Muscle layer of colon (tissue), 2 donors: ENCODE data around the gene RHOXF1.
"Not testable (repeated sequence)": the region's sequence is repeated elsewhere in the genome, so short reads cannot be mapped to it uniquely, and the experiment has no call there.

Source experiments
- H3K27ac ChIP-seq: one replicate; pipeline ENCODE4 v1.7.0; 2013; ENCODE audit warnings: low read depth, mild to moderate bottlenecking, low read length, moderate library complexity
- H3K27me3 ChIP-seq, 2 donors: one replicate each; pipeline ENCODE4 v1.7.0; 2013; ENCODE audit warnings: low read length in 2 of 2, mild to moderate bottlenecking in 2 of 2; ENCODE audit not compliant: insufficient read depth in 2 of 2, control insufficient read depth in 1 of 2
- H3K36me3 ChIP-seq: one replicate; pipeline ENCODE4 v1.7.0; 2013; ENCODE audit warnings: mild to moderate bottlenecking, low read length; ENCODE audit not compliant: insufficient read depth
- H3K4me1 ChIP-seq: one replicate; pipeline ENCODE4 v1.7.0; 2013; ENCODE audit warnings: mild to moderate bottlenecking, low read length; ENCODE audit not compliant: insufficient read depth
- H3K4me3 ChIP-seq, 2 donors: one replicate each; pipeline ENCODE4 v1.7.0; 2013; ENCODE audit warnings: low read length in 2 of 2, low read depth in 1 of 2, mild to moderate bottlenecking in 1 of 2, moderate library complexity in 1 of 2
- H3K9ac ChIP-seq: one replicate; pipeline ENCODE4 v1.7.0; 2013; ENCODE audit warnings: low read length
- H3K9me3 ChIP-seq: one replicate; pipeline ENCODE4 v1.7.0; 2013; ENCODE audit warnings: mild to moderate bottlenecking, low read length
- donor health status: abdominal sarcoma.
- donor health status: Adenocarcinoma of cecum.

Gene RHOXF1, protein sequence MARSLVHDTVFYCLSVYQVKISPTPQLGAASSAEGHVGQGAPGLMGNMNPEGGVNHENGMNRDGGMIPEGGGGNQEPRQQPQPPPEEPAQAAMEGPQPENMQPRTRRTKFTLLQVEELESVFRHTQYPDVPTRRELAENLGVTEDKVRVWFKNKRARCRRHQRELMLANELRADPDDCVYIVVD

DNA sequence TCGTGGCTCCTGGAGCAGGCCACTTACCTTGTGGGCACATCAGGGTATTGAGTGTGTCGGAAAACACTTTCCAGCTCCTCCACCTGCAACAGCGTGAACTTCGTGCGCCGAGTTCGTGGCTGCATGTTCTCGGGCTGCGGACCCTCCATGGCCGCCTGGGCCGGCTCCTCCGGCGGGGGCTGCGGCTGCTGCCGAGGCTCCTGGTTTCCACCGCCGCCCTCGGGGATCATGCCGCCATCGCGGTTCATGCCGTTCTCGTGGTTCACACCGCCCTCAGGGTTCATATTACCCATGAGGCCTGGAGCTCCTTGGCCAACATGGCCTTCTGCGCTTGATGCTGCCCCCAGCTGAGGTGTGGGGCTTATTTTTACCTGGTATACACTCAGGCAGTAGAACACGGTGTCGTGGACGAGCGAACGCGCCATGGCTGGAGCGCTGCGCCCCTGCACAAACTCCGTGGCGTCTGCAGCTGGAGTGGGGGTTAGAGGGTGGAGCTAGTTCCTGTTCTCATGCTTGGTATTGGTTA, at the start of gene RHOXF1:
Gene RHOXF1 (minus strand): TSS at position 476 of the 526 bp plus-strand sequence. CDS start 51 bp downstream, at position 425.
- Histone ChIP-seq H3K27ac (no peak within 1 kb of the TSS), H3K9me3 (no peaks in the 10 kb centered on the region), H3K9ac (no peak within 1 kb of the TSS), H3K4me1 (no peaks in the 10 kb centered on the region), H3K4me3 (no peak within 1 kb of the TSS), H3K27me3 (no peaks in the 10 kb centered on the region), H3K36me3 (no peaks in the 10 kb centered on the region)

DNA sequence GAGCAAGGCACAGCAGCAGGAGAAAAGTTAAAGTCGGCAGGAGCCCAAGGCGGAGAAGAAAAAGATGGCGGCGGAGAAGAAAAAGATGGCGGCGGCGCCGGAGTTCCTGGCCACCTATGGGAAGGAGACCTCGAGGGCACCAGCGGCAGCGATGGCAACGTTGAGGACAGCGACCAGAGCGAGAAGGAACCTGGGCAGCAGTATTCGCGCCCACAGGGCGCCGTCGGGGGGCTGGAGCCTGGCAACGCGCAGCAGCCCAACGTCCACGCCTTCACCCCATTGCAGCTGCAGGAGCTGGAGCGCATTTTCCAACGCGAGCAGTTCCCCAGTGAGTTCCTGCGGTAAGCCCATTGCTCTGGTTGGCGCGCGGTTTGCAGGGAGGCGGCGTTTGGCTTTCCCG, 43.4 kb upstream of the RHOXF1 start:
- not testable (repeated sequence) for H3K9me3 ChIP-seq, H3K4me3 ChIP-seq, H3K4me1 ChIP-seq, H3K27me3 ChIP-seq, H3K27ac ChIP-seq, H3K36me3 ChIP-seq, H3K9ac ChIP-seq

DNA sequence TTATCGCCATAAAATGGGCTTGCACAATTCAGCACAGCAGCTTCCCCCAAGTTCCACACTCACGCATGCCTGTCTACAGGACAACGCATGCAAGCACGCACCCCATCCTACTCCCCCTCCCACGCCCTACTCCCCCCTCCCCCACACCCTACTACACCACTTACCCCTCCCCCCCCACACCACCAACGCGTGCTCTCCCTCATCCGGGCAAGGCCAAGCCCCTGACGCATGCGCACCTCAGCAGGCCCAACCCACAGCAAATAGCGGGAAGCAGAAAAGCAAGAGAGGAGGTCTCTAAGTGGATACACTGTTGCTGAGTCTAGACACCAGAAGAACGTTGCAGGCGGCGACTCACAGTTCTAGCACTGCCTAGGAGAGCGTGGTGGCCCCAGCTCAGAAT, 42.6 kb upstream of the RHOXF1 start, which contains the start of gene RHOXF2:
Gene RHOXF2 (plus strand): TSS at position 301 of the 400 bp plus-strand sequence. CDS start 138 bp downstream, outside the sequence.
- H3K9ac ChIP-seq: not testable (repeated sequence)

DNA sequence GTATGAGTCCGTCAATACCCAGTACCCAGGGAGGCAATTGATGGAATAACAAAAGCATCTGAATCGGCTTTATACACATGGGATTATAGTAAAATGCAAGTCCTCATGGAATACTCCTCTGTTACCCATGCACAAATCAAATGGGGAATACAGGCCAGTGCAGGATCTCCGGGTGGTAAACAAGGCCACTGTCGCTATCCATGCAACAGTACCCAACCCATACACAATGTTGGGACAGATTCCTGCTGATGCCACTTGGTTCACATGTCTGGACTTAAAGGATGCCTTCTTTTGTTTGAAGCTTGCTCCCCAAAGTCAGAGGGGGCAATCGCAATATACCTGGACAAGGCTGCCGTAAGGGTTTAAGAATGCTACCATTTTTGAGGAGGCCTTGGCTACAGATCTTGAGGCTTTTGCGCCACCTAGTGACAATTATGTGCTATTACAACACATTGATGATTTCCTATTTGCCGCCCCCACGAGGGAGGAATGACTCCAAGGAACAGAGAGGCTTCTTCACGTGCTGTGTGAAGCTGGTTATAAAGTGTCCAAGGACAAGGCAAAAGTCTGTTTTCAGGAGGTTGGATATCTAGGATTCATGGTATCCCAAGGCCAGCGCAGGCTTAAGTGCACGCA, 34.5 kb upstream of the RHOXF1 start:
- H3K27me3 ChIP-seq, H3K36me3 ChIP-seq, H3K9ac ChIP-seq, H3K4me1 ChIP-seq, H3K27ac ChIP-seq, H3K4me3 ChIP-seq, H3K9me3 ChIP-seq: not testable (repeated sequence)

More for the DNA sequence above, 42.6 kb upstream of the RHOXF1 start, which contains the start of gene RHOXF2:
- not testable (repeated sequence) for H3K4me1 ChIP-seq, H3K36me3 ChIP-seq, H3K4me3 ChIP-seq, H3K27me3 ChIP-seq, H3K9me3 ChIP-seq, H3K27ac ChIP-seq

DNA sequence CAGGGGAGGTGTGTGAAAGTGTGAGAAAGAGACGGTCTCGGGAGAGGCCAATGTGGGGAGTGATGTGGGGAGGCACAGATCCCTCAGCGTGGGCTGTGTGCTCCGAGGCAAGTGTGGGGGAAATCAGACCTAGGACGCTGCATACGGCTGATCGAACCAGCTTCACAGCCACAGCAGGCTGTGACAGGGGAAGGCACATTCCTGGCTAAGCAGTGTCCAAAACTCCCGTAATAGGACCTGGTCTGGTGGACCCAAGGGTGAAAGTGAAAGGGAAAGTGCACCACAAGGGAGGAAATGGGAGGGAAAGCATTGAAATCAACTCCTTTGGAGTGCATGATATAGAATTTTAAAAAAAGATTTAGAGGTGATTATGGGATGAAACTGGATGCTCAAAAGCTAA, 31.8 kb upstream of the RHOXF1 start:
- peaks cover 6% of the 10 kb centered on the region for H3K4me1 ChIP-seq
- H3K9me3 ChIP-seq: no peaks in the 10 kb centered on the region
- no peaks in the 10 kb centered on the region for H3K36me3 ChIP-seq
- no peak overlapping the region for H3K4me3 ChIP-seq
- H3K27ac ChIP-seq: no peak overlapping the region
- H3K27me3 ChIP-seq: peaks cover 0 to 5% of the 10 kb centered on the region in 2 donors
- no peak overlapping the region for H3K9ac ChIP-seq

DNA sequence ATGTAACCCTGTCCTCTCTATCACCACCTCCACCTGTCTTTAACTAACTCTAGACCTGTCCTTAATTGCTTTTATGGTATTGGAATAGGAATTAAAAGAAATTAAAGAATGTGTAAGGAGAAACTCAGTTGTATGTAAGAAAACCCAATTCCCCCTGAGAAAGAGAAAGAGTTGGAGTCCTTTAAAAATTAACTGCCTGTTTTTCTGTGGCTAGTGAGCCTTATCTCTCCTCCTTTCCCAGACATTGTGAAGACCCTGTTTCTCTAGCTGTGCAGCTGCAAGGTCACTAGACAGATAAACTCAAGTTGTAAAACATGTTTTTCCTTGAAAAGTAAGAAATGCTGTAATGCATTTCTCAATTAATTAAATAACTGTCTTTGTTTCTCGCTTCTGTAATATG, 30.6 kb upstream of the RHOXF1 start:
- H3K27me3 ChIP-seq, H3K4me1 ChIP-seq, H3K9ac ChIP-seq, H3K4me3 ChIP-seq, H3K9me3 ChIP-seq, H3K36me3 ChIP-seq, H3K27ac ChIP-seq: not testable (repeated sequence)

DNA sequence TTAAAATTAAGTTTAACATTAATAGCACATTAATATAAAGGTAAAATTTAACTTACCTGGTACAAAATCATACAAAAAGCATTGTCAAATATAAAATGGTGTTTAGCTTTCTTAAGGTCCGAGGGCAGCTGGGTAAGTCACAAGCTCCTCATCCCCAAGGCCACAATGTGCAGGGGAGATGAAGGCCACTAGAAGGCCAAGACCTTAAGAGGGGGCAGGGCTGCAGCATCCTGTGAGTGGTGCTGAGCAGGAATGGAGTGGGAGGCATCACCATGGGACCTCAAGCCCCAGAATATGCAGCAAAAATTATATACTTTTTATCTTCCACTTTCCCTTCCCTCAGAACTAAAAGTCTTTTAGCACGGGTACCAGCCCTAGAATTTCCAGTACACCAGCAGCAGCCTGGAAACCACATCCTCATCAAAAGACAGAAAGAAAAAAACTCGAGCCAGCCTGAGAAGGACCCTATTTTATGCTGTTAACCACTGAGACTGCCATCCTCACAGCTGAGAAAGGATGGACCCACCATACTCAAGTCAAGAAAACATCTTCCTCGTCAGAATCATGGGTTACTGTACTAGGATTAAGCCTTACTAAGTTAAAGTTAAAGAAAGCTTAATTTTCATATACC, 29.7 kb upstream of the RHOXF1 start:
- Histone ChIP-seq H3K36me3 (no peaks in the 10 kb centered on the region), H3K27me3 (peaks cover 0 to 5% of the 10 kb centered on the region in 2 donors), H3K9me3 (no peaks in the 10 kb centered on the region), H3K27ac (no peak overlapping the region), H3K9ac (no peak overlapping the region), H3K4me1 (peaks cover 6% of the 10 kb centered on the region), H3K4me3 (no peak overlapping the region)

DNA sequence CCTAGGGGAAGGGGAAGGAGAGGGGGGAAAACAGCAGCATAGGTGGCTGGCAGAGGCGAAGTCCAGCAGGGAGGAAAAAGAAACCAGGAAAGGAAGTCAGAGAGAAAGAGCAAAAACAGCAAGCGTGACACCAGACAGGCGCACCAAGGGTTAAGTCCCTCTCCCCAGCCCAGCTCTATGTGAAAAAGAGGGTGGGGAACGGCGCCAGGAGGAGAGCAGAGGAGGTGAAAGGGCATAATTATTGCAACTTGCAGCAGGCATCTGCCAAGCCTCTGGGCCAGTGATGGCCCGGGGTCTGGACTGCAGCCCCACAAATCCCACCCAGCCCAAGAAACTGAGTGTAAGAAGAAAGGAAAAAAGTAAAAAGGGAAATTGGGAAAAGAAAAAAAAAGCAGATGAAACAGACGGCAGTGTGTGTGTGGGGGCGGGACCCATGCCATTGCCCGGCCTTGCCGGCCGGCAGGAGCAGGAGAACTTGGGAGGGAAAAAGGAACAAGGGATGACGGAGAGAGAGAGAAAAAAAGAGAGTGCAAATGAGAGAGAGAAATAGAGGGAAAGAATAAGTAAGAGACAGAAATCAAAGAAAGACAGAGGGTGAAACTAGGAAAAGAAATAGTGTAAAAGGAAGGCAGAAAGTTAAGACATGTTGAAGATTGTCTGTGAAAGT, 28.6 kb upstream of the RHOXF1 start:
- Histone ChIP-seq H3K4me3 (peak overlapping the region; percentile 8 to 22), H3K27ac (no peak overlapping the region), H3K9me3 (no peaks in the 10 kb centered on the region), H3K4me1 (peaks cover 6% of the 10 kb centered on the region), H3K27me3 (peaks cover 4 to 5% of the 10 kb centered on the region in 2 donors), H3K36me3 (no peaks in the 10 kb centered on the region), H3K9ac (no peak overlapping the region)

DNA sequence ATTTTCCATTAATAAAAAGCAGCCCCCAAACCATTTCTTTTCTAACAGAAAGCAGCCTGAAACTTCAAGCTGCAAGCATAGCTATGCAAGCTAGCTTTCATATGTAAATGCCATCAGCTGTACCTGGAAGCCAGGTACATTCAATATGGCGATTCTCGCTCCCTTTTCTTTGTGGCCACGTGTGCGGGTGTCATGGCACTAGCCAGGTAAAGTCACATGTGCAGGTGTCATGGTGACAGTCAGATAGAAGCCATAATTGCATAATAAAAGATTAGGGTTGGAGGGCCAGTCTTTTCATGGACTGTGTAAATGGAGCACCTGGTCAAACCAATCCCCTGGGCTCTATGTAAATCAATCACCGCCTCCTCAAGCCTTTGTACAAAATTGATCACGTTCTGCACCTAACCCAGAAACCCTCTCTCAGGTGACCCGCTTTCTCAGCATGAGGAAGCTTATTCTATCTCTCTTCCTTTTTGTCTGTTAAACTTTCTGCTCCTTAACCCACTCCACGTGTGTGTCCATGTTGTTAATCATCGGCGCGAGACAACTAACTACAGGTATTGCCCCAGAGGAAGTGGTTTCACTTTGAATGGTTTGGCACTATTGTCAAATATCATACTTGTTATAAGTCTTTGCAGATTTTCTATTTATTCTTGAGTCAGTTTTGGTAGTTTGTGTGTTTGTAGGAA, 24.7 kb upstream of the RHOXF1 start:
- Histone ChIP-seq H3K9me3 (no peaks in the 10 kb centered on the region), H3K27me3 (peaks cover 4 to 5% of the 10 kb centered on the region in 2 donors), H3K4me1 (no peaks in the 10 kb centered on the region), H3K4me3 (no peak overlapping the region), H3K36me3 (no peaks in the 10 kb centered on the region), H3K9ac (no peak overlapping the region), H3K27ac (no peak overlapping the region)

DNA sequence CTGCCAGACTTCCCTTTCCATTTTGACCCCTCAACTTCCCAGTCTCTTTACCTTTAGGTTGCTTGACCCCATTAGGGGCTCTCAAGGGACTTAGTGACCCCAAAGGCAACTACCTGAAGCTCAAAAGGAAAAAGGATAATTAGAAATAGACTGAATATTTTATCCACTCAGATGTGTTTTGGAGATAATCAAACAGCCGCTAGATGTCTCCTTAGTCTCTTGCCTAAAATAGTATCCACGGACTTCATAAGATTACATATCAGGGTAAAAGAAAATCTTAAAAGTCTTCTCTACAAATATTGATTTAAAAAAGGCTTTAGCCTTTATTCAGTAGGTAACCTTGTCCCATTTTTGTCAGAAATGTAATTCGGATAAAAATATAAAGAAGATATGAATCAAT, 21.7 kb upstream of the RHOXF1 start:
- peaks cover 0 to 4% of the 10 kb centered on the region in 2 donors for H3K27me3 ChIP-seq
- no peak overlapping the region for H3K27ac ChIP-seq
- no peaks in the 10 kb centered on the region for H3K9me3 ChIP-seq
- H3K36me3 ChIP-seq: no peaks in the 10 kb centered on the region
- no peak overlapping the region for H3K4me3 ChIP-seq
- no peaks in the 10 kb centered on the region for H3K4me1 ChIP-seq
- H3K9ac ChIP-seq: no peak overlapping the region

DNA sequence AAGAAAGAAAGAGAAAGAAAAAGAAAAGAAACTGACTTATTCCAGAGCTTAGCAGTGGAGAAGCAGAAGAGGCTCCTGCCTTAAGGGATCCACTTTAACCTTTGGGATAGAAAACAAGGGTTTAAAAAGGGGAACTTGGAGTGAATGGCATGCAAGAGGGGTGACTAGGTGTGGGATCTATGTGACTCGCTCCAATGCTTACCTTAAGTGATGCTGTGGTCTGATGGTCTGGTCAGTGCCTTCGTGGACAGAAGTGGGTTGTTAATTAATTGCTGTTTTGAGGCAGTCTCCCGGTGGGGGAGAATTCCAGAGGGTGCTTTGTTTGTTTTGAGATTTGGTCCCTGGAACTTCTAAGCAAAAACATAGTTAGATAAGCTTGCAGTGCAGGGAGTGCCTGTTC, 21.1 kb upstream of the RHOXF1 start:
- no peaks in the 10 kb centered on the region for H3K9me3 ChIP-seq
- no peak overlapping the region for H3K4me3 ChIP-seq
- H3K9ac ChIP-seq: no peak overlapping the region
- H3K27me3 ChIP-seq: peaks cover 0 to 4% of the 10 kb centered on the region in 2 donors
- no peaks in the 10 kb centered on the region for H3K36me3 ChIP-seq
- no peaks in the 10 kb centered on the region for H3K4me1 ChIP-seq
- H3K27ac ChIP-seq: no peak overlapping the region
